HG02571 (cell line): Measurements from ENCODE around the gene UPK1B.

Experiments
- ATAC-seq: cut with Tn5 transposase; IDR thresholded peaks from one replicate; pipeline ENCODE4 v1.9.1; 2021; ENCODE audit warnings: mild to moderate bottlenecking, moderate library complexity; ENCODE audit not compliant: unreplicated experiment

Gene UPK1B

DNA sequence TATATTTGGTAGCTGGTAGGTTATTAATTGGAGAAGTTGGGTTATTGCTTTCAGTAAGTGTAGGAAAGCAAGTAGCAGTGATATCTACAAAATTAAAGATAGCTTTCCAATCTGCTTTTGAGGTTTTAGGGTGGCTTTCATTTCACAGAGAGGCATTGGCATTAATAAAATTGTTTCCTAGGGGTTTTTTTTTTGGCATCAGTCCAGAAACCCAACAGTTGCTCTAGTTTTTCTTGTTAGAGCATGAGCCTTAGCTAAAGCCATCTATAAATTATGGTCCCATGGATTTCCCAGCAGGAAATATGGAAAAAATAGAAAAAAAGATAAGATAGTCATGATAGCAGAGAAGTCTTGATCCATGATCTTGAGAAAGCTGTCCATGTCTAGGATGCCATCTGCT, 70.3 kb downstream of the UPK1B start:
- no peak for ATAC-seq

DNA sequence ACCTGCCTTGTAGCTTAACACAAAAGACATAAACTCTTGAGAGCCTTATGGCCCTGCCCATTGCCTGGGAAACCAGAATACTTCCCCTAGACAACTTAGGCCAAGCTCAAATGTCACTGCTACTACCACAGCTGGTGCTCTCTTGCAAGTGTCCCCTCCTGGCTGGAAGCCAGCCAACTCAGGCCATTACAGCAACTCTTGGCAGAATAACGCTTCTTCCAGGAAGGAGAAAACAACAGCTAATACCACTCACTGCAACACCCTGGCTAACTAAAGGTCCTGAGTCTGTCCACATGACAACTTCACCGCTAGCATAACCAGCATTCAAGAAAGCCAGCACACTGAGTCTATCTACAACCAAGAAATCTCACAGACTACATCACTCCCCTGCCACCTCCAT, 72.4 kb downstream of the UPK1B start:
- no peak for ATAC-seq
